UCSD-AML1 (cell line): ENCODE data around the gene ORMDL3.
"Not testable (repeated sequence)": the region's sequence is repeated elsewhere in the genome, so short reads cannot be mapped to it uniquely, and the experiment has no call there.

Source experiments
- DNase-seq: peaks from one replicate; lab custom pipeline; 2025; ENCODE audit not compliant: unreplicated experiment; lab: John Stamatoyannopoulos, UW

ORMDL3 gene

GRCh38 chr17:39925282-39926134 lies 1.9 kb downstream of the ORMDL3 start:
- no peak for DNase-seq

- no peak for DNase-seq
Measured at GRCh38 chr17:39924691-39925055, 2.7 kb downstream of the ORMDL3 start.

GRCh38 chr17:39923836-39924690 lies 3.3 kb downstream of the ORMDL3 start:
- no peak for DNase-seq

- DNase-seq = no peak
Measured at GRCh38 chr17:39923230-39923629, 4.2 kb downstream of the ORMDL3 start.

GRCh38 chr17:39922006-39922405 lies 5.4 kb downstream of the ORMDL3 start:
- no peak for DNase-seq

- DNase-seq = peak; percentile 35
Measured at GRCh38 chr17:39921323-39921722, 6.1 kb downstream of the ORMDL3 start.

- DNase-seq = no peak
Measured at GRCh38 chr17:39920218-39921210, 6.9 kb downstream of the ORMDL3 start.

GRCh38 chr17:39919087-39919683 lies 8.2 kb downstream of the ORMDL3 start:
- DNase-seq = no peak

GRCh38 chr17:39916918-39917317 lies 10.5 kb downstream of the ORMDL3 start:
- DNase-seq = no peak

GRCh38 chr17:39915559-39915958 lies 11.8 kb downstream of the ORMDL3 start:
- no peak for DNase-seq

- no peak for DNase-seq
Measured at GRCh38 chr17:39913989-39914388, 13.4 kb downstream of the ORMDL3 start.

GRCh38 chr17:39908789-39909352 lies 18.5 kb downstream of the ORMDL3 start:
- no peak for DNase-seq

- DNase-seq = no peak
Measured at GRCh38 chr17:39904990-39905288, 22.5 kb downstream of the ORMDL3 start.

GRCh38 chr17:39903158-39903884 lies 24.1 kb downstream of the ORMDL3 start:
- DNase-seq = no peak

- DNase-seq = not testable (repeated sequence)
Measured at GRCh38 chr17:39902027-39902426, 25.4 kb downstream of the ORMDL3 start.

GRCh38 chr17:39899215-39899614 lies 28.2 kb downstream of the ORMDL3 start:
- DNase-seq = no peak

GRCh38 chr17:39898088-39898487 lies 29.3 kb downstream of the ORMDL3 start:
- no peak for DNase-seq

- no peak for DNase-seq
Measured at GRCh38 chr17:39894681-39895376, 32.6 kb downstream of the ORMDL3 start.

GRCh38 chr17:39889200-39889599 lies 38.2 kb downstream of the ORMDL3 start:
- no peak for DNase-seq
